Endothelial cell of umbilical vein (primary cell): ENCODE results near the gene MAP1LC3B. TPM values are rescaled to one million over a fixed set of nuclear protein-coding genes. Genes with fewer than 3 reads are reported as not detected.

Source experiments
- BruUV-seq: library from RNA; stranded (reverse); fragments of 400-500 nt; replicated peaks from 2 replicates; lab custom pipeline; 2021; lab: Mats Ljungman, UMichigan
- CTCF ChIA-PET: fragments of 300-600, 350-600 bp; sonication (Branson Sonifier 250); formaldehyde crosslinking; loops from one replicate; lab custom pipeline; 2021; ENCODE audit warnings: antibody characterized with exemption, inconsistent platforms; lab: Charles Lee
- POLR2A ChIA-PET: fragments of 300-600, 350-600 bp; sonication (Branson Sonifier 250); formaldehyde crosslinking; loops from one replicate; lab custom pipeline; 2021; ENCODE audit warnings: antibody characterized with exemption, inconsistent platforms; lab: Charles Lee
- DNase-seq: peaks from one replicate; pipeline ENCODE4 v3.0.0-alpha.2; 2011; ENCODE audit warnings: low read depth, low spot score
- FAIRE-seq: peaks from 2 replicates; lab custom pipeline; 2011; peaks lifted over from hg19 to GRCh38; lab: Jason Lieb, UNC
- H2AFZ ChIP-seq: 2 replicates; pipeline ENCODE4 v1.6.0; 2012; ENCODE audit warnings: low read depth, low read length, control low read depth, inconsistent platforms
- H3K27ac ChIP-seq: 2 replicates; pipeline ENCODE4 v1.5.1; 2011; ENCODE audit warnings: low read depth, mild to moderate bottlenecking, control low read depth, low read length, moderate library complexity; ENCODE audit not compliant: insufficient read depth
- H3K27me3 ChIP-seq, 2 experiments: 2 replicates each; pipeline versions ENCODE4 v1.6.0 to v1.6.1; 2011; ENCODE audit warnings: low read length in 2 of 2, mixed read lengths in 1 of 2; ENCODE audit not compliant: control insufficient read depth in 2 of 2, insufficient read depth in 2 of 2
- H3K36me3 ChIP-seq, 2 experiments: 2 replicates in 1 of 2; 3 replicates in 1 of 2; pipeline ENCODE4 v1.5.1; 2011; ENCODE audit warnings: low read length in 2 of 2, mild to moderate bottlenecking in 1 of 2, moderate library complexity in 1 of 2; ENCODE audit not compliant: control insufficient read depth in 2 of 2, insufficient read depth in 2 of 2; ENCODE audit errors: extremely low read depth in 1 of 2
- H3K4me1 ChIP-seq: 3 replicates; pipeline ENCODE4 v1.5.1; 2011; ENCODE audit warnings: mild to moderate bottlenecking, low read length; ENCODE audit not compliant: control insufficient read depth, insufficient read depth; ENCODE audit errors: extremely low read depth
- H3K4me2 ChIP-seq: 2 replicates; pipeline ENCODE4 v1.6.1; 2011; ENCODE audit warnings: low read length, control low read depth, mixed read lengths; ENCODE audit not compliant: insufficient read depth
- H3K4me3 ChIP-seq, 3 experiments: fragments of 200-600 bp in 1 of 3; sonication (generic), shearing (Covaris generic) in 1 of 3; replicated peaks in 1 of 3; 2 replicates each; pipeline ENCODE4 v1.5.1; 2011 to 2016; ENCODE audit warnings: control low read depth in 3 of 3, low read length in 3 of 3, mild to moderate bottlenecking in 2 of 3, inconsistent platforms in 1 of 3, low read depth in 1 of 3, moderate library complexity in 1 of 3; ENCODE audit not compliant: insufficient read depth in 1 of 3
- H3K79me2 ChIP-seq: 2 replicates; pipeline ENCODE4 v1.6.0; 2012; ENCODE audit warnings: low read length, inconsistent platforms; ENCODE audit not compliant: control insufficient read depth, insufficient read depth
- H3K9ac ChIP-seq: replicated peaks from 2 replicates; pipeline ENCODE3; 2011; ENCODE audit warnings: low read length, control low read depth; ENCODE audit not compliant: insufficient read depth; ENCODE audit errors: extremely low read depth
- H3K9me1 ChIP-seq: replicated peaks from 3 replicates; pipeline ENCODE4 v1.6.0; 2011; ENCODE audit warnings: mild to moderate bottlenecking, low read length; ENCODE audit not compliant: control insufficient read depth, insufficient read depth; ENCODE audit errors: extremely low read depth
- H3K9me3 ChIP-seq: replicated peaks from 2 replicates; pipeline ENCODE4 v1.5.1; 2012; ENCODE audit warnings: low read length, inconsistent platforms; ENCODE audit not compliant: control insufficient read depth, insufficient read depth
- H4K20me1 ChIP-seq: replicated peaks from 2 replicates; pipeline ENCODE3; 2011; ENCODE audit warnings: mild to moderate bottlenecking, low read length; ENCODE audit not compliant: control insufficient read depth, insufficient read depth; ENCODE audit errors: extremely low read depth
- CTCF ChIP-seq, 2 donors: IDR thresholded peaks; 1 replicate in 1 of 2; 2 replicates in 1 of 2; pipeline ENCODE4 v1.5.1; 2011; ENCODE audit warnings: low read length in 2 of 2, mild to moderate bottlenecking in 2 of 2, moderate library complexity in 2 of 2, control low read depth in 1 of 2, inconsistent platforms in 1 of 2, low read depth in 1 of 2; ENCODE audit not compliant: insufficient read depth in 1 of 2; ENCODE audit errors: extremely low read depth in 1 of 2
- EZH2 ChIP-seq: IDR thresholded peaks from 2 replicates; pipeline ENCODE4 v1.6.1; 2012; ENCODE audit warnings: borderline replicate concordance, low read depth, mild to moderate bottlenecking, moderate library complexity, low read length, inconsistent platforms; ENCODE audit not compliant: severe bottlenecking
- FOS ChIP-seq: IDR thresholded peaks from 2 replicates; pipeline ENCODE4 v1.6.1; 2011; ENCODE audit warnings: mild to moderate bottlenecking, low read length, moderate library complexity, borderline replicate concordance; ENCODE audit not compliant: insufficient read depth
- GATA2 ChIP-seq: IDR thresholded peaks from 2 replicates; pipeline ENCODE4 v1.7.0; 2011; ENCODE audit warnings: low read depth, mild to moderate bottlenecking, moderate library complexity, mixed read lengths, low read length; ENCODE audit not compliant: insufficient read length, insufficient read depth
- JUN ChIP-seq: IDR thresholded peaks from 2 replicates; pipeline ENCODE4 v1.6.1; 2011; ENCODE audit warnings: borderline replicate concordance, low read depth; ENCODE audit not compliant: insufficient read length, insufficient read depth
- MYC ChIP-seq: IDR thresholded peaks from one replicate; pipeline ENCODE4 v1.6.1; 2011; ENCODE audit warnings: mild to moderate bottlenecking, low read depth, low read length
- POLR2A ChIP-seq: IDR thresholded peaks from 2 replicates; pipeline ENCODE4 v1.6.1; 2012; ENCODE audit warnings: low read depth, mild to moderate bottlenecking, control low read depth, low read length
- POLR2AphosphoS5 ChIP-seq: IDR thresholded peaks from 2 replicates; pipeline ENCODE4 v1.6.1; 2012; ENCODE audit warnings: low read depth, mild to moderate bottlenecking, control low read depth, low read length, moderate library complexity; ENCODE audit not compliant: insufficient read depth
- dilution Hi-C: fragments of 300-500 bp; cut with MboI; formaldehyde crosslinking; loops from one replicate; pipeline ENCODE4 v1.15.0; 2019; ENCODE audit warnings: low sequenced_read_pairs; ENCODE audit not compliant: extremely low pct_ligation_motif_present
- intact Hi-C: fragments of 100-400 bp; cut with micrococcal nuclease; formaldehyde crosslinking; loops from one replicate; pipeline ENCODE4 v1.10.0; 2022
- polyA plus RNA-seq, 4 experiments: library from polyadenylated mRNA; depleted of rRNA in 3 of 4; stranded (reverse) in 3 of 4; unstranded in 1 of 4; fragments of >200 nt; gene quantifications; 2 replicates each; pipeline versions ENCODE4 v1.2.1 to v1.2.3, GENCODE V29; 2011 to 2012; ENCODE audit warnings: missing spikeins in 1 of 4
- total RNA-seq: library from RNA; stranded (reverse); gene quantifications from 2 replicates; pipeline ENCODE4 v1.2.3, GENCODE V29; 2021
- TF ChIP-seq, protein P1 (sequence below): IDR thresholded peaks from 2 replicates; pipeline ENCODE4 v1.6.1; 2011; ENCODE audit not compliant: insufficient read depth, insufficient read length

Gene MAP1LC3B
- total and polyA plus RNA-seq, 2 donors (not counting 3 experiments of a cell fraction or from before 2014, with no cell fraction given): 40.7 to 99.9 TPM

- BruUV-seq: no TSS peak
- Histone ChIP-seq H3K27me3 (no peaks in the 10 kb centered on the region), H3K9ac (peak overlapping the region; percentile 57), H2AFZ (no peak overlapping the region), H3K9me3 (no peaks in the 10 kb centered on the region), H3K4me2 (peak overlapping the region; percentile 63), H3K79me2 (peaks cover 13% of the 10 kb centered on the region), H3K4me1 (peaks cover 24% of the 10 kb centered on the region), H3K36me3 (no peaks in the 10 kb centered on the region), H3K27ac (peak overlapping the region; percentile 84), H3K4me3 (no peak overlapping the region), H4K20me1 (no peaks in the 10 kb centered on the region), H3K9me1 (no peaks in the 10 kb centered on the region)
- dilution Hi-C loops: no loop called here
- DNase-seq: no peak
- TF ChIP-seq POLR2A (no peak), POLR2AphosphoS5 (no peak), JUN (no peak), MYC (no peak), GATA2 (no peak), CTCF (IDR thresholded peaks at IDR 0.05; ENCODE audit: extremely low read depth in 1 of 2, insufficient read depth in 1 of 2, low read depth in 1 of 2, low read length in 2 of 2) (no peak), FOS (no peak), EZH2 (no peak)
- TF ChIP-seq, protein P1, sequence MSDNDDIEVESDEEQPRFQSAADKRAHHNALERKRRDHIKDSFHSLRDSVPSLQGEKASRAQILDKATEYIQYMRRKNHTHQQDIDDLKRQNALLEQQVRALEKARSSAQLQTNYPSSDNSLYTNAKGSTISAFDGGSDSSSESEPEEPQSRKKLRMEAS: no peak
- ChIA-PET POLR2A (no interaction called here), CTCF (interaction anchor here (1.3 kb wide), 1 partner anchor 247 kb away, joined by 7 read pairs; no protein-coding TSS in a partner anchor)
- intact Hi-C loops: loop anchor here (5.0 to 10.0 kb wide), 3 partner anchors 324 to 724 kb away; no protein-coding TSS in a partner anchor
- FAIRE-seq: no peak
Measured at GRCh38 chr16:87388818-87389134, 3.4 kb upstream of the MAP1LC3B start.
